NCI-H1694 treated with DMSO at 0.1 percent for 48 hours (cell line): Measurements from ENCODE around the gene CYTH3.
"Not testable (repeated sequence)": the region's sequence is repeated elsewhere in the genome, so short reads cannot be mapped to it uniquely, and the experiment has no call there.

ENCODE experiments used
- DNase-seq: peaks from one replicate; lab custom pipeline; 2025; lab: John Stamatoyannopoulos, UW

CYTH3 gene

DNA sequence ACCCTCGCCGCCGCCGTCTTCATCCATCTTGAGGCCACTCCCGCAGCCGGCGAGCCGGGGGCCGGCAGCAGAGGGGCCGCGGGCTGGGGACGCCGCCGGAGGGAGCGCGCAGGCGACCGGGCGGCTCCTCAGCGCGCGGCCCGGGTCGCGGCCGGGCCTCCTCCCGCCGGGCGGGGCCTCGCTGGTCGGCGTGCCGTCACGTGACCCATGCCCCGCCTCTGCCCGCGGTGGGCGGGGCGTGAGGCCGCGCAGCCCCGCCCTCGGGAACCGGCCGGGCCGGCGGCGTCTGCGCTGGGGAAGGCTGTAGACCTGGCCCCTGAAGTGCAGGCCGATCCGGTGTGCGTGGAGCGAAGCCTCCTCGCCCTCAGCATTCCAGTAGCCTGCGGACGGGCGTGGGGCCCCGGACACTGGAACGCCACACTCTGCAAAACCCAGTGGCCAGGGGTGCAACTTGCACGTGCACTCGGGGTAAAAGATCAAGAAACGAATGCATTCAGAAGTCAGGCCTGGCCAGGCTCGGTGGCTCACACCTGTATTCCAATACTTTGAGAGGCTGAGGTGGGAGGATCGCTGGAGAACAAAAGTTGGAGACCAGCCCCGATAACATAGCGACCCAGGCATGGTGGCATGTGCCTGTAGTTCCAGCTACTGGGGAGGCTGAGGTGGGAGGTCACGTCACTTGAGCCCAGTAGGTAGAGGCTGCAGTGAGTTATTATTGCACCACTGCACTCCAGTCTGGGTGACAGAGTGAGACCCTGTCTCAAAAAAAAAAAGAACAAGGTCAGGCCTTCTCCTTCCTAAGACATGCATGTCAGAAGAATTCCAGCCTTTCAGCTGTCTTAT is at the start of gene CYTH3:
TSS of gene CYTH3 (minus strand) at position 144 of the 843 bp plus-strand sequence. CDS start at position 27, 117 bp downstream.
- DNase-seq = peak; percentile 28

DNA sequence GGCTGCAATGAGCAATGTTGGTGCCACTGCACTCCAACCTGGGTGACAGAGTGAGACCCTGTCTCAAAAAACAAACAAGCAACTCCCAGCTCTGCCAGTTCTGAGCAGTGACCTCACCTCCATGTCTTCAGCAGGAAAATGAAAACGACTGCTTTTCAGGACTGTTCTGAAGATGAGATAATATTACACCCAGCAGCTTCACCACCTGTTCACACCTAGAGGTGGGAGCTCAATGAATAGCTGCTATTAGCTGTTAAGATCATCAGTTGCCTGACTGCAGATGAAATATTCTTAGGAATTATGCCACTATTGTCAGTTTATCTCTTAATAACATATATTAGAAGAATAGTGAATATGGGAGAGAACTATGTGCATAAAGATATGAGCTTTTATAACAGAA is 48.4 kb upstream of the CYTH3 start:
- no peak for DNase-seq

DNA sequence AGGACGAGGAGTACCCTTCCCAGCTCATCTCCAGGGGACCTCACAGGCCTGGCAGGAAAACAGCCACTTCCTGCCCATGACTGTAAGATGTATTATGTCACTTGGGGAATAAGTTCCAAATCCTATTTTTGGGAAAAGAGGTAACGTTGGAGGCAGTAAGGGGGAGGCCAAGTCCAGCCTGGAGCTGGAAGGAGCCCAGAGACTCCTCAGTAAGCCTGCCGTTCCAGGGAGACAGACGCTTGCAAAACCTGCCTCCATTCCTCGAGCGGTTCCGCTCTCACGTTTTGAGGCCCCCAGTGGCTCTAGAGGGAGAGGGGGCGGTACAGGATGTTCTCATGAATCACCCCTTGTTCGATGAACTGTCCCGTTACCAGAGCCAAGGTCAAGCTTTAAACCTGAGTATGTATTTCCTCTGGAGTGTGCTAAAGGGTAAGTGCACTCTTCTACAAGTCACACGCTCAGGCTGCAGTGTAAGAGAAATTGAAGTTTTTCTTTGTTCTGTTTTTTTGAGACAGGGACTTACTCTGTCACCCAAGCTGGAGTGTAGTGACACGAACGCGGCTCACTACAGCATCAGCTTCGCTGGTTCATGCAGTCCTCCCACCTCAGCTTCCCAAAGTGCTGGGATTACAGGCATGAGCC is 45.5 kb upstream of the CYTH3 start:
- no peak for DNase-seq

- DNase-seq = no peak
Observed at GRCh38 chr7:6316226-6316625, 43.8 kb upstream of the CYTH3 start.

DNA sequence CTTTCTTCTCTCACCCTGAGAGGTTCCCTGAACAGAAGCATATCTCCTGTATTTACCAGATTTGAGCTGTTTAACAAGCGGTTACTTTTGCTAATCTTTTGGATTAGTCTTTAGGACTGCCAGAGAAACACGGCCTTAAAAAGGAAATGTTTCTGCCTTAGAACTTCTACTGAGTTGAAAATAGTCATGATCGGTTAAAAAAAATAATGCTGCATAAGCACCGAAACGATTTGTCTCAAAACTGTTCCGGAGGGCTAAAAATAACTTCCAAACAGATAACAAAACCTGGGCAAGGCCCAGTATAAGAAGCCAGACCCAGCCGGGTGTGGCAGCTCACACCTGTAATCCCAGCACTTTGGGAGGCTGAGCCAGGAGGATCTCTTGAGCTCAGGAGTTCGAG is 43.3 kb upstream of the CYTH3 start:
- DNase-seq = no peak

DNA sequence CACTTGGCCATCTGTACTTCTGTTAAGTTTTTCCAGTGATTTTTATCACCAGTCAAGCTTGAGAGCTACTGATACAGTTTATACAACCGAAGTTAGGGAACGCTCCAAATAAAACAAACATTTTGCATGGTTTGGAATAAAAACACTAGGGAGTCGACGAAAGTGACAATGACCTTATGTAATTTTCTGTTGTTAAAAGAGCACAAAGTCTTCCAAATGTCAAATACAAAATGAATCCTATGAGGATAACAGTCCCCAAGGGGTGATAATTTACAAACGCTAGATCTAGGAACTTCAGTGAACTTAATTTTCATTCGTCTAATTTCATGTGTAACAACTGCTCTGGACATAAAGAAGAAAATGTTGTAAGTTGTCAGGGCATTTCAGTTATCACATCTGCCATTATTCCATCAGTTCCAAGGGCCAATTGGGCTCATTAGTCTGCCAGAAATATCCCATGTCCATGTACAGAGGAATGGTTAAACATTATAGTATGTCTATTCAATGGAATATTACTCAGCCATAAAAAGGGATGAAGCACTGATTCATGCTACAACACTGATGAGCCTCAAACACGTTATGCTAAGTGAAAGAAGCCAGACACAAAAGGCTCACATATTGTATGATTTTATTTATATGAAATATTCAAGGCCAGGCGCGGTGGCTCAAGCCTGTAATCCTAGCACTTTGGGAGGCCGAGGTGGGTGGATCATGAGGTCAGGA is 38.0 kb upstream of the CYTH3 start:
- no peak for DNase-seq

DNA sequence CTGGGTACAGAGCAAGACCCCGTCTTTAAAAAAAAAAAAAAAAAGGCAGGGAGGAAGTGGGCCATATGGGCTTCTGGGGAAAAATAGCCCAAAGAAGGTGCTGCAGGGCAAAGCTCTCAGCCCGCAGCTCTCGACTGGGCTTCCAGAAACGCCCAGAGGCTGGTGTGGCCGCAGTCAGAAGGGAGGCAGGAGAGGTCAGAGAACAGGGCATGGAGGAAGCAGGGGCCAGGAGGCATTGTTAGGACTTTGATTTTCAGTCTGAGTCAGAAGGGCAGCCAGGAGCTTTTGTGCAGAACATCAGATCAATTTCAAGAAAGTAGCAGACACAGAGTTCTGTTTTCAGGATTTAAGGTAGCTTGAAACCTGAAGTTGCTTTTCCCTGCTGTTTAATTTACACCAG is 35.3 kb upstream of the CYTH3 start:
- no peak for DNase-seq

DNA sequence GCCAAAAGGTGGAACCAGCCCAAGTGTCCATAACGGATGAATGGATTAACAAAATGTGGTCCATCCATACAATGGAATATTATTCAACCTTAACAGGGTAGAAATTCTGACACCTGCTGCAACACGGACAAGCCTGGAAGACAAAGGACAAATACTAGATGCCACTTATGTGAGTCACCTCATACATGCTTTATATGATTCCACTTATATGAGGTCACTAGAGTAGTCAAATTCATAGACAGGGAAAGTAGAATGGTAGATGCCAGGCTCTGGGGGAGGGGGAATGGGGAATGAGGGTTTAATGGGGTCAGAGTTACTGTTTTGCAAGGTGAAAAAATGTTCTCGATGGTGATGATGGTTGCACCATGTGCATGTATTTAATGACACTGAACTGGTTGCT is 34.0 kb upstream of the CYTH3 start:
- no peak for DNase-seq

DNA sequence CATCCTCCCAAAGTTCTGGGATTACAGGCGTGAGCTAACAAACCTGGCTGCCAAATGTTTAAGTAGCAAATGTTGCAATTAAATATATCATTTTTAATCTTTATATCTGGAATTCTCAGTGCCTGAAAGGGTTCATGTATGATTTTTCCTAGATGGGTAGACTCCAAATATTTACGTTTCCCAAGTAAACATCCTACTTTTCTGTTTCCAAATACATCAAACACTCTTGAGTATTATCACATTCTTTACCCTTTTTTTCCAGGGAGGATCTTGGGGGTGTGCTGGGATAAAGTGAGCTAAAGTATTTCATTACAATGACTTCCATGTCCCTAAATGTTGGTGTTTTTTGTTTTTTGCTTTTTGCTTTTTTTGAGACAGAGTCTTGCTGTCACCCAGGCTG is 32.9 kb upstream of the CYTH3 start:
- DNase-seq = no peak

DNA sequence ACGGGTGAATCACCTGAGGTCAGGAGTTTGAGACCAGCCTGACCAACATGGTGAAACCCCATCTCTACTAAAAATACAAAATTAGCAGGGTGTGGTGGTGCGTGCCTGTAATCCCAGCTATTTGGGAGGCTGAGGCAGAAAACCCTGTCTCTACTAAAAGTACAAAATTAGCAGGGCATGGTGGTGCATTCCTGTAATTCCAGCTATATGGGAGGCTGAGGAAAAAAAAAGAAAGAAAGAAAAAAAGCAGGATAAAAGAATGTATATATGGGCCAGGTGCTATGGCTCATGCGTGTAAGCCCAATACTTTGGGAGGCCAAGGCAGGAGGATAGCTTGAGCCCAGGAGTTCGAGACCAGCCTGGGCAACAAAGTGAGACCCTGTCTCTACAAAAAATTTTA is 29.0 kb upstream of the CYTH3 start:
- DNase-seq = not testable (repeated sequence)

DNA sequence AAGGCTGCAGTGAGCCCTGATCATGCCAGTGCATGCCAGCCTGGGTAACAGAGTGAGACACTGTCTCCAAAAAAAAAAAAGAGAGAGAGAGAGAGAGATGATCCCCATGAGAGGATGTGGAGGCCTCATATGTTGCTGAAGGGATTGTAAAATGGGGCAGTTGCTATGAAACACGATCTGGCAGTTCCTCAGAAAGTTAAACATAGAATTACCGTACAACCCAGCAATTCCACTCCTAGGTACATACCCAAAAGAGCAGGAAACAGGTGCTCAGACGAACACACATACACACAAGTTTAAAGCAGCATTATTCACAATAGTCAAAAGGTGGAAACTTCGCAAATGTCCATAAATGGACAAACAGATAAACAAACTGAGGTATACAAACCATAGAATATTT is 27.4 kb upstream of the CYTH3 start:
- DNase-seq = no peak

- no peak for DNase-seq
Observed at GRCh38 chr7:6294839-6295238, 22.4 kb upstream of the CYTH3 start.

- no peak for DNase-seq
Observed at GRCh38 chr7:6293202-6293601, 20.8 kb upstream of the CYTH3 start.

GRCh38 chr7:6291941-6292340 is 19.5 kb upstream of the CYTH3 start:
- DNase-seq = not testable (repeated sequence)

- no peak for DNase-seq
Observed at GRCh38 chr7:6291531-6291930, 19.1 kb upstream of the CYTH3 start.

DNA sequence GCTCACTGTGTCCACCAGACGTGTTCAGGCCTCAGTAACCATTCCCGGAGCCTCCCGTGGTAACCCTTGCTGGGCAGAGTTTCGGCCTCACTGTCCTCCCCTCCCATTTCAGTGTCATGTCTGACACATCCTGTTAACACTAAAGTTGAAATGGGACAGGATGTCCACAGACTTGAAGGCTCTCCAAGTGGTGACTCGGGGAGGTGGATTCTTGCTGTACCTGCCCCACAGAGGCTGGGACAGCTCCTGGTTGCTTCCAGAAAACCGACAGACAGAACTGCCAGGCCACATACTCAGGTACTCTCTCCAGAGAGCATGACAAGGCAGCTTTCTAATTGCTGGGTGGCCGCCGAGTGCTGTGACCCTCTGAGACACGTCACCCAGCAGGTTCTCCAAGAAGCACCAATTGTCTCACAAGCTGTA is 17.9 kb upstream of the CYTH3 start:
- no peak for DNase-seq

- no peak for DNase-seq
Observed at GRCh38 chr7:6288270-6288860, 15.9 kb upstream of the CYTH3 start.

GRCh38 chr7:6286486-6286885 is 14.1 kb upstream of the CYTH3 start:
- DNase-seq = no peak

DNA sequence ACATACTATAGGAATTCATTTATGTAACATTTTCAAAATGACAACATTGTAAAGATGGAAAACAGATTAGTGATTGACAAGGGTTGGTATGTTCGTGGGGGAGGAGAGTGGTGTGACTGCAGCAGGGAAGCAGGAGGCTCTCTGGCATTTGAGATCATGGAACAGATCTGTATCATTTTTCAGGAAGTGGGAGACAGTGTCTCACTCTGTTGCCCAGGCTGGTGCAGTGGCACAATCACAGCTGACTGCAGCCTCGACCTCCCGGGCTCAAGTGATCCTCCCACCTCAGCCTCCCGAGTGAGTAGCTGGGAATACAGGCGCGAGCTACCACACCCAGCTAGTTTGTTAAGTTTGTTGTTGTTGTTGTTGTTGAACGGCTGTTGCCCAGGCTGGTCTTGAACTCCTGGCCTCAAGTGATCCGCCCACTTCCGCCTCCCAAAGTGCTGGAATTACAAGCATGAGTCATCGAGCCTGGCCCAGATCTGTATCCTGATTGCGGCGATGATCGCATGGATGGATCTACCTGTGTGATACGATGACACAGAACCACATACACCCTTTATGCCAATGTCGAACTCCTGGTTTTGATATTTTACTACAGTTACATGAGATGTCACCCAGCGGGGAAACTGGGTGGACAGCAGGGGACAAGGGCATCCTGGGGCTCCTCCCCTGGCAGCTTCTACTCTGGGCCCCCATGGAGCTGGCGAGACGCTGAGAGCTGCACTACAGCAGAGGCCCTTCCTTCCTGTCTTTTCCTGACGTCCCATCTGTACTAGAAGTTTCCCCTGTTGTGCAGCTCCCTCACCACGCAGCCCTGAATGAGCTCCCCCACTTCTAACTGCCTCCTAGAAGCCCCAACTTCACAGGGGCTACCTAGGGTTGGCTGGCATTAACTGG is 12.3 kb upstream of the CYTH3 start:
- DNase-seq = no peak

DNA sequence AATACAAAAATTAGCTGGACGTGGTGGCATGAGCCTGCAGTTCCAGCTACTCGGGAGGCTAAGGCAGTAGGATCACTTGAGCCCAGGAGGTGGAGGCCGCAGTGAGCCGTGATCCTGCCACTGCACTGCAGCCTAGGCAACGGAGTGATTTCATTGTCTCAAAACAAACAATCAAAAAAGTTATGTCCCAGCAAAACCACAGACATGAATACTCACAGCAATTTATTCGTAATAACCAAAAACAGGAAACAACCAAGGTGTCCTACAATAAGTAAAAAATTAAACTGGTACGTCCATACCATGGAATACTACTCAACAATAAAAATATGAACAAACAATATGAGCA is 11.6 kb upstream of the CYTH3 start:
- DNase-seq = no peak

GRCh38 chr7:6283391-6284054 is 11.1 kb upstream of the CYTH3 start:
- DNase-seq = not testable (repeated sequence)
